GM19240 (cell line): Measurements from ENCODE around the gene NAV1.
"Not testable (repeated sequence)": the region's sequence is repeated elsewhere in the genome, so short reads cannot be mapped to it uniquely, and the experiment has no call there.

Experiments
- DNase-seq: peaks from one replicate; pipeline ENCODE4 v3.0.0; 2011; ENCODE audit warnings: low spot score; ENCODE audit not compliant: insufficient read length

Gene NAV1

DNA sequence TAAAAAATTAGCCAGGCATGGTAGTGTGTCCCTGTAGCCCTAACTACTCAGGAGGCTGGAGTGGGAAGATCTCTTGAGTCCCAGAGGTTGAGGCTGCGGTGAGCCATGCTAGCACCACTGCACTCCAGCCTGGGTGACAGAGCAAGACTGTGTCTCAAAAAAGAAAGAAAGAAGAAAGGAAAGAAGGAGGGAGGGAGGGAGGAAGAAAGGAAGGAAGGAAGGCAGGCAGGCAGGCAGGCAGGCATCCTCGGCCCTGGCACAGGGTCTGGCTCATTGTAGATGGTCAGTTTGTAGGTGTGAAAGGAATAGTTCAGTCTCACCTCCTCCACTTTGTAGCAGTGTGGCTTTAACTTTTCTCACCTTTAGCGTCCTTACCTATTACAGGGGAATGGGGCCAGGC, 25.0 kb downstream of the NAV1 start:
- no peak for DNase-seq

GRCh38 chr1:201565024-201565730, 26.2 kb downstream of the NAV1 start:
- DNase-seq: no peak

DNA sequence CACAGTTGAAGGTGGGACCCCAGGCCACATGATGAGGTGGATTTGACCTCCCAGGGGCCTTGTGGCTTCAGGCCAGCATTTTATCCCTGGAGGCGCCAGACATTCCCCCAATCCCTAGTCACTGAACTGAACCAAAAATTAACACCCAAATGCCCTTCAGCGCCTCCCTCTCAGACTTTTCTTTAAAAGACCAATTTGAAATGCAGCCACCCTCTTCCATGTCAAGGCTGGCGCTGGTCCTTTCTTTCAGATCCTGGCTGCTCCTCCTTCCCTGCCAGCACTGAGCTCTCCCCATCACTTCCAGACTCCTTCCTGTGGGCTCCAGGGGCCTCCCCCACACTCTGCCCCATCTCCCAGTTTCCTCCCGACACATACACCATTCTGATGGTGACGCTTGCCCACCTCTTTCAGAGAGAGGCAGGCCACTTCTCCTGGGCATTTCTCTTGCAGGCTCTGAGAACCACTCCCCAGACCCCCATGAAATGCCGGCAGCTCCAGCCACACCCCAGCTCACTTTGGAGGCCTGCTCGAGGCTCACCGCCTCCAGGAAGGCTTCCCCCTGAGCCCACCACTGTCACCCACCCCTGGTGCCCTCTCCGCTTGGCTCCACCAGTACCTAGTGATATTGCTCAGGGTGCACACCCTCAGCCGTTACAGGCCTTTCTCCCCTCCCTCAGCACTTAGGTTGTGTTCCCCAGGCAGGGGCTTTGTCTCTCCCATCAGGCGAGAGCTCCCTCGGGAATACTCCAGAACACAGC, 27.0 kb downstream of the NAV1 start:
- no peak for DNase-seq

- DNase-seq: no peak
Observed at GRCh38 chr1:201566529-201566823, 27.5 kb downstream of the NAV1 start.

- no peak for DNase-seq
Observed at GRCh38 chr1:201566933-201567801, 28.2 kb downstream of the NAV1 start.

DNA sequence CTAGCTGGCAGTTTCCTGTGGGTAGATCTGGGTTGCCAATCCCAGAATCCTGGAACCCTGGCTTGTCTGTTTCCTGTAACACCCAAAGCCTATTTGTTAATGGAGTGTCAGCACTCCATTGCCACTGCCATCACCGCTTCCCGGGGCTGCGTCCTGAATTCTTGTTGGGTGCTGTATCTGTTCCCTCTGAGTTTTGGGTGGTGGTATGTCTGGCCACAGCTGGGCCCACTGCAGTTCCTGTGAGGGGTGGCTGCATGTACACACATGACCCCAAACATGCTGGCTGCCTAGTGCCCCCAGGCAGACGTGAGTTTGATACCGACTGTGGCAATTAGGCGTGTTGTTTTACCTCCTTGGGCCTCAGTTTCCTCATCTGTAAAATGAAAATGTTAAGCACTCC, 29.3 kb downstream of the NAV1 start:
- DNase-seq: no peak

DNA sequence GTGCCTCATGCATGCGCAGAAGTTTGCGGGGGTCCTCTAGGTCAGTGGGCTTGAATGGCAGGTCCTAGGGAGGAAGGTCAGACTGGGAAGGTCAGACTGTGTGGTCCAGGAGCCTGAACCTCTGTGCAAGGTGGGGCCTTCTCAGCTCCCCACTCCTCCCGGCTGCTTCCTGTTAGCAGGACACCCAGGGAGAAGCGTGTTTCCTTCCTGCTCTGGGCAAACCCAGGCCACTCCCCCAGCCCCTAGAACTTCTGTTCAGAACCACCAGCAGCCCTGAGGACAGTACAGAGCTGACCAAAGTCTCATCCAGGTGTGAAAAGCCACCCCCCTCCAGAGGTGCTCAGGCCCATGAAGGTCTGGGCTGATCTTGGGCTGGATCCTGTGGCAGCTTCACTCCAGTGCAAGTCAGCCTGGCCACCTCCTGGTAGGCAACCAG, 29.9 kb downstream of the NAV1 start:
- no peak for DNase-seq

DNA sequence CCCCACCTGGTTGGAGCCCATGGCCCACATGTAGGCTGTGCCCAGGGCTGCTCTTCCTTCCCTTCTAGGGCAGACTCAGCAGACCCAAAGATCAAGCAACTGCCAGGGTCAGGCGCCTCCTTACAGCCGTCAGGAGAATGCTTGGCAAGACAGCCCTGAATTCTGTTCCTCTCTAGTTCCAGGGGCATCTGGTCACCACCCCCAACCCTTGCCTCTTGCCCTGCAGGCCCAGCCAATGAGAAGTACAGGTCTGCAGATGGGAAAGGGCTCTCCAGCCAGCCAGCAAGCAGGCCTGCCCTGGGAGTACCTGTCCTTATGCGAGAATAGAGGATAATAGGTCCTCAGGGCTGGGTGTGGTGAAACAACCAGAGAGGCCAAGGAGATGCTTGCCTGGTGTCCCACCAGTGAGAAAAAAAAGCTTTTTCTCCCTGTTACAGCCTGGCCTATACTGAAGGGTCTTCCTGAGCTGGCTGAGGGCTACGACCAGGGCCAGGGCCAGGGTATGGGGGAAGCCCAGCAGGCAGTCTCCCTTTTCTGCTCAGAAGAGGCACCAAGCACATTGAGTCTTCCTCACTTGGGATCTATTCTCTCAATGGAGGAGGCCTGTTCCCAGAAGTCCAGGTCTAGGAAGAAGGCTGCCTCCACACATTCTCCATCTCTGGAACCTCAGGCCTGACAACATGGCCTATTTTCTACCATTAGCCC, 31.4 kb downstream of the NAV1 start:
- no peak for DNase-seq

DNA sequence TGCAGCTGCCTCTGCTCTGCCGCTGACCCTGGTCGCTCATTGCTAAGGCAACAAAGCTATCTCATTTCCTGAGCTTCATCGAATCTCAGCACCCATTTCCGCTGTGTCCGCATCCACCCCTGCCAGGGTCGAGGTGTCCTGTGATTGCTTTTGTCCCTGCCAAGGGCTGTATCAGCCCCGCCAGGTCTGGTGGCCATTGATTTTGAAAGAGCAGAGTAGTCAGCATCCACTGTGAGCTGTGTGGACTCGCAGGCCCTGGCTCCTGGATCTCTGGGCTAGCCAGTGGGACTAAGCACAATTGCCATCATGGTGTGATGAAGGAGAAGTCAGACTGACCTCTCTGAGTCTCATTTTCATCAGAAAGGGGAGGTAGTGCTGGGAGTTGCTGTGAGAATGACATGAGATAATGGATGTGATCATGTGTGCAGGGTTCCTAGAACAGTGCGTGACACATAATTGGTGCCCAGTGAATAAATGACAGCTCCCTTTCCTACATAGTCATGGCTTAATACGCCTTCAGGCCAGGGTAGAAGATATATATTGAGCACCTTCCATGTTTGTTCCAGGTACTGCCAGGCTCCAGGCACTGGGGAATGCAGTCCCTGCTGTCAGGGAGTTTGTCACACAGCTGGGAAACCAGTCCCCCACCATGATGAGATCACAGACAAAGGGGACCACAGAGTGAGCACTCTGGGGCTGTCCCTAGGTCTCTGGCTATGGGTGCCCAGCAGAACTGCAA, 32.1 kb downstream of the NAV1 start:
- no peak for DNase-seq

DNA sequence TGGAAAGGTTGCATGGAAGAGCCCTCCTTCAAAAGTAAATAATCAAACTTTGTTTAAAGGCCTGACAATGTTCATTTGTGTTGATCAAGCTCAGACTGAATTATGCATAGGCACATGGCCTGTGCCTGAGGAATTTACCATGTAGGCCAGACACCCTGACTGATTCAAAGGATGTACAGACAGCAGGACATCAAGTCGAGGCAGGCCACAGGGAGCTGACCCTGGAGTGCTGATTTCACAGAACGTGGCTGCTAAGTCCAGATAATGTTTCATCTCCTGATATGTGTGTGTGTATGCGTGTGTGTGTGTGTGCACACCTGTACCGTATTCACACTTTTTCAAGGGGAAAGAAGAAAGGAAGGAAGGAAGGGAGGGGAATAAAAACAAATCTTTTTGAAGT, 34.1 kb downstream of the NAV1 start:
- DNase-seq: no peak

DNA sequence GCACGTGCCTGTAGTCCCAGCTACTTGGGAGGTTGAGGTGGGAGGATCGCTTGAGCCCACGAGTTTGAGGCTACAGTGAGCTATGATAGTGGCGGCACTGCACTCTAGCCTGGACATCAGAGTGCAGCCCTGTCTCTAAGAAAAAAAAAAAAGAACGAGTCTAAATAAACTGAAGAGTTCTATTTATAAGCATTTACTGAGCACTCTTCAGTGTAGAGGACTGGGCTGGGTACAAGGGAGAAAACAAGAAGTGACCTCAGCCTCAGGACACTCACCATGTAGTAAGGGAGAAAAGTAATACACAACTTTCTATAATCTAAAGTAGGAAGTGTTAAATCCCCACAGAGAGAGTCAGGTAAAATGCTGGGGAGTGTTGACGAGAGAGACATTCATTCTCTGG, 35.0 kb downstream of the NAV1 start:
- no peak for DNase-seq

- DNase-seq: no peak
Observed at GRCh38 chr1:201575912-201576311, 37.0 kb downstream of the NAV1 start.

- no peak for DNase-seq
Observed at GRCh38 chr1:201576914-201577313, 38.0 kb downstream of the NAV1 start.

GRCh38 chr1:201578008-201578888, 39.3 kb downstream of the NAV1 start:
- no peak for DNase-seq

- not testable (repeated sequence) for DNase-seq
Observed at GRCh38 chr1:201581371-201581770, 42.4 kb downstream of the NAV1 start.

DNA sequence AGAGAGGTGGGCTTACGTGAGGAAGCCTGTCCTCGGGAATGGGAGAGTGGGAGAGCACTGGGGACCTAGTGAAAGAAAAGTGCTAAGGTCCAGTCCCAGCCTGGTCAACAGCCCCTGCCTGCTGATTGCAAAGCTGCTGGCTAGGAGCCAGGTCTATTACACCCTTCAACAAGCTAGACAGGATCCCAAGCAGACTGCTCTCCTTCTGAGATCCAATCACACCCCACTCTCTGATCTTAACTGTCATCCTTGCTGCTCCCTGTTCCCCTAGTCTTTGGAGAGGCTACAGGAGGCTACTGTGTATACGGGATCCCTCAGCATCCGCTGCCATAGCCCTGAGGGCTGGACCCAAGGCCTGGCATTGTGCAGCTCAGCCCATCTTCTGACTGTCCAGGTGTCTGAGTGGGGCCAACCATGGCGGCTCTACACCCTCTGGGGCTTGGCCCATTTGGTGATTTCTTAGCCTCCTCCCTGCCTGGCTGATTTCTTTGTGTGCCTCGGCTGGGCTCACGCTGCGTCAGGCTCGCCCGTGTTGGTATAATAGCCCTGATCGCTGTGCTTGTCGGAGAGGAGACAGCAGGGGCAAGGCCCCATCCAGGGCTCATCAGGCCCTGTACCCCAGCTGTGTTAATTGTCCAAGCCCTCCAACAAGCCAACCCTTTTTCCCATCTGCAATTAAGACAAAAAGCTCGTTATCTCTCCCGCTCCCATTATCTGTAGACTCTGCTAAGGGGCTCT, 43.9 kb downstream of the NAV1 start:
- no peak for DNase-seq

DNA sequence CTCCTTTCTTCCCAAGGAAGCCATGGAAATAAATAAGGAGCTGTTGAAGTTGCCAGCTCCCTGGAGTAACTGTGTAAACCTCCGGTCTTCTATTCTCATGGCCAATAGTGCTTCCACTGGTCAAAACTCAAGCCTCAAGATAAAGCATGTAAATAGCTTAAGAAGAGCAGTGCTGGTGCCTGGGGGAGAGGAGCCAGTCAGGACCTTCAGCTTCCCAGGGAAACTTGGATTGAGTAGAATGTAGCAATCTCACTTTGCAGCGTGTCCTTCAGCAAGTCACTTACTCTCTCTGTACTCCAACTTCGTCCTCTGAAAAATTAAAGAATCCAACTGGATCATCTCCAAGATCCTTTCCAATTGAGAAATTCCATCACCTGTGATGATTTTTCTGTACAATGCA, 44.7 kb downstream of the NAV1 start:
- no peak for DNase-seq

DNA sequence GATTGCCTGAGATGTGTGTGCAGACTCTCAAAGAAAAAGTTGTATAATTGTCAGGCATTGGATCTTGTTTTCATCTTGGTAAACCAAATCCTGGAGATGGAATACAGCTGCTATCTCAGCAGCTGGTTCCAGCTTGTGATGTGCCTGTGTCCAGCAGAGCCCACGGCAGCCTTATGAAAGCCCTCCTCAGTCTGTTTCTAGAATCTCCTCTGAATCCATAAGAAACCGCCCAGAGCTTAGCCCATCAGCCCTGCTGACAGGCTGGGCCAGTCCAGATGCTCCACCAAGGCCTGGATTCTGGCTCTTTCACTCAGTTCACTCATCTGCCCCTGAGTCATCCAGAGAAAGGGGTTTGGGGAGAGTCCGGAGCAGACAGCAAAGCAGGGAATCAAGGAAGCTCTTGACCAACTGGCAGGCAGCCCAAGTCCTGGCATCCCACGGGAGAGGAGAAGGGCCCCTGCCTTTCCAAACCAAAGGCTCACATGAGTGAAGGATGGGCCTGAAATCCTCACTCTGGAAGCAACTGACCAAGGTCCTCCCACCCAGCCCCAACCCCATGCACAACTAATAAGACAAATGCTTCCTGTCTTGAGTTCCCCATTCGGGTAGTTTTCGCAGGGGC, 45.7 kb downstream of the NAV1 start:
- no peak for DNase-seq

DNA sequence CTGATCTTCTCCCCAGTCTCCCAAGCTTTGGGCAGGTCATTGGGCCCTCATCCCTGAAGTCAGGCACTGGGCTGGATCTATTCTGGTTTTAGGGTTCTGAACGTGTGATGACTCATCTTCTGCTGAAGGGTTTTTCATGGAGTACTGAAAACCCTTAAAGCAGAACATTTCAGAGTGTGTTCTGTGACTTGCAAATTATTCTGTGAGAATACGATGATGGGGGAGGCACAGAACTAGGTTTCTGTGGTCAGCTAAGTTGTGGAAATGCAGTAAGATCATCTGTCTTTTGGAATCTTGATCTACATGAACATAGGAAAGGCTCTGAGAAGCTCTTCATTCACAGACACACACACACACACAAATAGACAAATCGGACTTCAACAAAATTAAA, 46.2 kb downstream of the NAV1 start:
- DNase-seq: no peak
